ENCODE results near the gene TSPYL4.
A peak's percentile ranks its signal among the peaks of the same experiment; 100 is the strongest.
"Not testable (repeated sequence)": the region's sequence is repeated elsewhere in the genome, so short reads cannot be mapped to it uniquely, and the experiment has no call there.

TSPYL4 gene

GRCh38 chr6:116253505-116254296 lies at the start of gene TSPYL4:
Gene TSPYL4, minus strand, starts transcription at chr6:116254075. Its CDS starts 67 bp downstream, at chr6:116254008.
- peak; percentile 72 to 84 (median 82) for DNase-seq (ENCODE audit: low read depth in 3 of 3)

GRCh38 chr6:116301104-116301503 lies 47.2 kb upstream of the TSPYL4 start:
- DNase-seq (ENCODE audit: low read depth in 3 of 3): no peak

- DNase-seq (ENCODE audit: low read depth in 3 of 3): no peak
Observed at GRCh38 chr6:116300566-116300965, 46.7 kb upstream of the TSPYL4 start.

GRCh38 chr6:116298973-116299372 lies 45.1 kb upstream of the TSPYL4 start:
- DNase-seq (ENCODE audit: low read depth in 3 of 3): no peak

GRCh38 chr6:116298273-116298672 lies 44.4 kb upstream of the TSPYL4 start:
- no peak for DNase-seq (ENCODE audit: low read depth in 3 of 3)

GRCh38 chr6:116292553-116292952 lies 38.7 kb upstream of the TSPYL4 start:
- no peak for DNase-seq (ENCODE audit: low read depth in 3 of 3)

- DNase-seq (ENCODE audit: low read depth in 3 of 3): no peak
Observed at GRCh38 chr6:116291701-116292396, 38.0 kb upstream of the TSPYL4 start.

- DNase-seq (ENCODE audit: low read depth in 3 of 3): no peak
Observed at GRCh38 chr6:116290799-116291198, 36.9 kb upstream of the TSPYL4 start.

GRCh38 chr6:116289876-116290275 lies 36.0 kb upstream of the TSPYL4 start:
- no peak for DNase-seq (ENCODE audit: low read depth in 3 of 3)

- no peak for DNase-seq (ENCODE audit: low read depth in 3 of 3)
Observed at GRCh38 chr6:116287689-116288282, 33.9 kb upstream of the TSPYL4 start.

GRCh38 chr6:116286773-116287358 lies 33.0 kb upstream of the TSPYL4 start:
- DNase-seq (ENCODE audit: low read depth in 3 of 3): no peak

- not testable (repeated sequence) for DNase-seq (ENCODE audit: low read depth in 3 of 3)
Observed at GRCh38 chr6:116284984-116285383, 31.1 kb upstream of the TSPYL4 start.

- DNase-seq (ENCODE audit: low read depth in 3 of 3): no peak
Observed at GRCh38 chr6:116283191-116283590, 29.3 kb upstream of the TSPYL4 start.

GRCh38 chr6:116282698-116283097 lies 28.8 kb upstream of the TSPYL4 start:
- DNase-seq (ENCODE audit: low read depth in 3 of 3): no peak

- DNase-seq (ENCODE audit: low read depth in 3 of 3): no peak
Observed at GRCh38 chr6:116280933-116281316, 27.1 kb upstream of the TSPYL4 start.

GRCh38 chr6:116280161-116280932 lies 26.5 kb upstream of the TSPYL4 start:
- no peak for DNase-seq (ENCODE audit: low read depth in 3 of 3)

- DNase-seq (ENCODE audit: low read depth in 3 of 3): peak; percentile 70 to 91 (median 87)
Observed at GRCh38 chr6:116279232-116280160, 25.6 kb upstream of the TSPYL4 start, which contains the start of gene TSPYL1. Gene TSPYL1, minus strand, starts transcription at chr6:116279930. Its CDS starts 100 bp downstream, at chr6:116279830.

- no peak for DNase-seq (ENCODE audit: low read depth in 3 of 3)
Observed at GRCh38 chr6:116278854-116279231, 25.0 kb upstream of the TSPYL4 start.

GRCh38 chr6:116278481-116278829 lies 24.6 kb upstream of the TSPYL4 start:
- DNase-seq (ENCODE audit: low read depth in 3 of 3): no peak

GRCh38 chr6:116277124-116277523 lies 23.2 kb upstream of the TSPYL4 start:
- DNase-seq (ENCODE audit: low read depth in 3 of 3): no peak
